Caki2 (cell line): Measurements from ENCODE around the gene PCYOX1L. TPM values are rescaled to one million over a fixed set of nuclear protein-coding genes. Genes with fewer than 3 reads are reported as not detected.

Experiments
- DNase-seq: peaks from one replicate; pipeline ENCODE4 v3.0.0-alpha.2; 2015; ENCODE audit warnings: low read depth
- in situ Hi-C: cut with HindIII; loops from 2 replicates; pipeline ENCODE4 v1.10.0; 2016; ENCODE audit warnings: low sequenced_read_pairs, low pct_unique_long_range_greater_than_20kb, mixed read lengths
- total RNA-seq: library from RNA; depleted of rRNA; stranded (reverse); fragments of >200 nt; shearing (Covaris generic); gene quantifications from 2 replicates; pipeline ENCODE4 v1.2.3, GENCODE V29; 2014; ENCODE audit warnings: low replicate concordance

Gene PCYOX1L
- total RNA-seq, 1 experiment from 2014 or later = 7.3 TPM

GRCh38 chr5:149363358-149363757 is 5.5 kb downstream of the PCYOX1L start:
- in situ Hi-C loops = no loop called here
- no peak for DNase-seq

- in situ Hi-C loops = no loop called here
- DNase-seq = no peak
Measured at GRCh38 chr5:149363936-149364335, 6.1 kb downstream of the PCYOX1L start.

- no peak for DNase-seq
- in situ Hi-C loops = no loop called here
Measured at GRCh38 chr5:149364719-149365118, 6.9 kb downstream of the PCYOX1L start.

- DNase-seq = no peak
- in situ Hi-C loops = no loop called here
Measured at GRCh38 chr5:149365418-149365817, 7.6 kb downstream of the PCYOX1L start.

GRCh38 chr5:149366169-149366729 is 8.4 kb downstream of the PCYOX1L start:
- in situ Hi-C loops = no loop called here
- DNase-seq = no peak

- peak; percentile 47 for DNase-seq
- in situ Hi-C loops = no loop called here
Measured at GRCh38 chr5:149367249-149367971, 9.6 kb downstream of the PCYOX1L start.

GRCh38 chr5:149367972-149368645 is 10.3 kb downstream of the PCYOX1L start:
- in situ Hi-C loops = no loop called here
- DNase-seq = no peak

- in situ Hi-C loops = no loop called here
- no peak for DNase-seq
Measured at GRCh38 chr5:149370878-149371277, 13.0 kb downstream of the PCYOX1L start.

- peak; percentile 37 for DNase-seq
- in situ Hi-C loops = no loop called here
Measured at GRCh38 chr5:149371296-149371962, 13.6 kb downstream of the PCYOX1L start.

- no peak for DNase-seq
- in situ Hi-C loops = no loop called here
Measured at GRCh38 chr5:149372076-149372795, 14.4 kb downstream of the PCYOX1L start.

- no peak for DNase-seq
- in situ Hi-C loops = no loop called here
Measured at GRCh38 chr5:149372932-149373331, 15.1 kb downstream of the PCYOX1L start.

- in situ Hi-C loops = no loop called here
Measured at GRCh38 chr5:149374303-149374702, 16.5 kb downstream of the PCYOX1L start.

GRCh38 chr5:149374801-149375200 is 17.0 kb downstream of the PCYOX1L start:
- in situ Hi-C loops = no loop called here
- DNase-seq = no peak

More at GRCh38 chr5:149374303-149374702, 16.5 kb downstream of the PCYOX1L start:
- DNase-seq = no peak

- DNase-seq = no peak
- in situ Hi-C loops = no loop called here
Measured at GRCh38 chr5:149375434-149375833, 17.6 kb downstream of the PCYOX1L start.

GRCh38 chr5:149376104-149376503 is 18.3 kb downstream of the PCYOX1L start:
- in situ Hi-C loops = no loop called here

GRCh38 chr5:149376711-149377447 is 19.0 kb downstream of the PCYOX1L start:
- DNase-seq = no peak
- in situ Hi-C loops = no loop called here

More at GRCh38 chr5:149376104-149376503, 18.3 kb downstream of the PCYOX1L start:
- DNase-seq = no peak

- no peak for DNase-seq
- in situ Hi-C loops = no loop called here
Measured at GRCh38 chr5:149378241-149378820, 20.5 kb downstream of the PCYOX1L start.
